Adrenal gland (tissue), 5 donors: ENCODE data around the gene RSPH4A.
"Not testable (repeated sequence)": the region's sequence is repeated elsewhere in the genome, so short reads cannot be mapped to it uniquely, and the experiment has no call there.

Experiments
- CTCF ChIP-seq, 6 experiments: fragments of 450-650 bp in 4 of 6; fragments of 200-600 bp in 2 of 6; sonication (generic) in 1 of 6; IDR thresholded peaks; 1 replicate in 5 of 6; 2 replicates in 1 of 6; pipeline versions ENCODE4 v1.5.1 to v1.8.0; 2016 to 2021; ENCODE audit warnings: antibody characterized with exemption in 6 of 6, mild to moderate bottlenecking in 2 of 6, moderate library complexity in 1 of 6
- POLR2A ChIP-seq, 2 donors: fragments of 450-650 bp; IDR thresholded peaks; one replicate each; pipeline ENCODE4 v1.6.1; 2017; ENCODE audit warnings: antibody characterized with exemption in 2 of 2, mild to moderate bottlenecking in 2 of 2, moderate library complexity in 1 of 2
- donor health status: DM: no; HTN: no; CAD: no.

DNA sequence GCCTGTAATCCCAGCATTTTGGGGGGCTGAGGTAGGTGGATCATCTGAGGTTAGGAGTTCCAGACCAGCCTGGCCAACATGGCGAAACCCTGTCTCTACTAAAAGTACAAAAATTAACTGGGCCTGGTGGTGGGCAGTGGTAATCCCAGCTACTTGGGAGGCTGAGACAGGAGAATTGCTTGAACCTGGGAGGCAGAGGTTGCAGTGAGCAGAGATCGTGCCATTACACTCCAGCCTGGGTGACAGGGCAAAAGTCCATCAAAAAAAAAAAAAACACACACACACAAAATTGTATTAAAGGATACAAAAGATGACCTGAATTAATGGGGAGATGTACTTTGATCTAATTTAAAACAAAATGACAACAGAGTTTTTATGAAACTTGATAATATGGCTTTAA lies 47.9 kb downstream of the RSPH4A start:
- TF ChIP-seq CTCF, POLR2A (IDR thresholded peaks at IDR 0.05): not testable (repeated sequence)
